Upper lobe of right lung (tissue), 1 donor: ENCODE measurements around the gene CHD6. TPM values are rescaled to one million over a fixed set of nuclear protein-coding genes. Genes with fewer than 3 reads are reported as not detected.

Experiments
- ATAC-seq: fragments of 200-7000 bp; cut with Tn5 transposase; one replicate; pipeline ENCODE4 v1.9.1; 2020; ENCODE audit warnings: mild to moderate bottlenecking, moderate library complexity
- DNase-seq: peaks from one replicate; pipeline ENCODE4 v3.0.0-alpha.2; 2020
- H3K27ac ChIP-seq: fragments of 200-600 bp; one replicate; pipeline ENCODE4 v1.8.0; 2022
- H3K27me3 ChIP-seq: fragments of 200-600 bp; one replicate; pipeline ENCODE4 v1.8.0; 2022; ENCODE audit warnings: mild to moderate bottlenecking
- H3K36me3 ChIP-seq: fragments of 200-600 bp; one replicate; pipeline ENCODE4 v1.8.0; 2022
- H3K4me1 ChIP-seq: fragments of 200-600 bp; one replicate; pipeline ENCODE4 v1.8.0; 2022
- H3K4me3 ChIP-seq: fragments of 200-600 bp; one replicate; pipeline ENCODE4 v1.8.0; 2022; ENCODE audit warnings: mild to moderate bottlenecking
- H3K9me3 ChIP-seq: fragments of 200-600 bp; one replicate; pipeline ENCODE4 v1.8.0; 2022
- CTCF ChIP-seq: fragments of 200-600 bp; IDR thresholded peaks from one replicate; pipeline ENCODE4 v1.8.0; 2022; ENCODE audit warnings: antibody characterized with exemption
- intact Hi-C: fragments of 100-400 bp; cut with DNase I; formaldehyde crosslinking; loops from one replicate; pipeline ENCODE4 v1.11.0; 2022
- total RNA-seq: library from RNA; stranded (reverse); fragmentation: NEBNext Ultra II Directional; extraction: Animal tissue kit (Norgen Biotek cat#: 25700); gene quantifications from one replicate; pipeline ENCODE4 v1.2.1, GENCODE V29; 2021
- donor health status: DM: no; HTN: yes; CAD: no; lungs with severe emphysema.

Gene CHD6
- total RNA-seq, 1 donor from 2014 or later: 42.3 TPM

- H3K27me3 ChIP-seq: no peaks in the 10 kb centered on the region
- TF ChIP-seq CTCF: no peak
- no peak overlapping the region for H3K4me3 ChIP-seq
- no peak overlapping the region for H3K27ac ChIP-seq
- intact Hi-C loops: no loop called here
- DNase-seq (no peak), ATAC-seq (no peak)
- no peaks in the 10 kb centered on the region for H3K4me1 ChIP-seq
- H3K9me3 ChIP-seq: peaks cover 24% of the 10 kb centered on the region
- H3K36me3 ChIP-seq: no peaks in the 10 kb centered on the region
These were observed 14.2 kb downstream of the CHD6 start for GRCh38 chr20:41604002-41604401.

- H3K9me3 ChIP-seq: peaks cover 25% of the 10 kb centered on the region
- no peak overlapping the region for H3K27ac ChIP-seq
- H3K4me3 ChIP-seq: no peak overlapping the region
- no peaks in the 10 kb centered on the region for H3K27me3 ChIP-seq
- no peak for DNase-seq
- intact Hi-C loops: no loop called here
- TF ChIP-seq CTCF: no peak
- H3K4me1 ChIP-seq: no peaks in the 10 kb centered on the region
- H3K36me3 ChIP-seq: no peaks in the 10 kb centered on the region
- ATAC-seq: no peak
These were observed 16.4 kb downstream of the CHD6 start for GRCh38 chr20:41601742-41602141.

- DNase-seq (no peak), ATAC-seq (no peak)
- Histone ChIP-seq H3K27me3 (no peaks in the 10 kb centered on the region), H3K27ac (no peak overlapping the region), H3K4me3 (no peak overlapping the region), H3K36me3 (no peaks in the 10 kb centered on the region), H3K9me3 (peaks cover 25% of the 10 kb centered on the region), H3K4me1 (no peaks in the 10 kb centered on the region)
- TF ChIP-seq CTCF: no peak
- intact Hi-C loops: no loop called here
These were observed 17.1 kb downstream of the CHD6 start for GRCh38 chr20:41600926-41601631.

GRCh38 chr20:41599699-41600104 lies 18.5 kb downstream of the CHD6 start:
- DNase-seq: no peak
- H3K27me3 ChIP-seq: no peaks in the 10 kb centered on the region
- H3K36me3 ChIP-seq: no peaks in the 10 kb centered on the region
- ATAC-seq: no peak
- no peak overlapping the region for H3K4me3 ChIP-seq
- no peak for TF ChIP-seq CTCF
- peaks cover 31% of the 10 kb centered on the region for H3K9me3 ChIP-seq
- no peaks in the 10 kb centered on the region for H3K4me1 ChIP-seq
- intact Hi-C loops: no loop called here
- no peak overlapping the region for H3K27ac ChIP-seq

- intact Hi-C loops: no loop called here
- H3K27me3 ChIP-seq: no peaks in the 10 kb centered on the region
- no peaks in the 10 kb centered on the region for H3K36me3 ChIP-seq
- ATAC-seq (no peak), DNase-seq (no peak)
- no peak for TF ChIP-seq CTCF
- H3K4me3 ChIP-seq: no peak overlapping the region
- H3K27ac ChIP-seq: no peak overlapping the region
- peaks cover 34% of the 10 kb centered on the region for H3K9me3 ChIP-seq
- no peaks in the 10 kb centered on the region for H3K4me1 ChIP-seq
These were observed 19.5 kb downstream of the CHD6 start for GRCh38 chr20:41598719-41599118.
